WTC11 (cell line): ENCODE measurements around the gene TEAD1. TPM values are rescaled to one million over a fixed set of nuclear protein-coding genes. Genes with fewer than 3 reads are reported as not detected.

Experiments
- ATAC-seq: fragments of 200-7000 bp; cut with Tn5 transposase; 2 replicates; pipeline ENCODE4 v1.10.0; 2021; ENCODE audit warnings: mild to moderate bottlenecking, moderate library complexity
- CTCF ChIA-PET: fragments of 300-600 bp; sonication (Branson Sonifier 250); formaldehyde crosslinking; loops from one replicate; lab custom pipeline; 2021; ENCODE audit warnings: antibody characterized with exemption; lab: Charles Lee
- POLR2A ChIA-PET: fragments of 350-600 bp; sonication (Branson Sonifier 250); formaldehyde crosslinking; loops from one replicate; lab custom pipeline; 2021; ENCODE audit warnings: antibody characterized with exemption; lab: Charles Lee
- DNase-seq: peaks from one replicate; pipeline ENCODE4 v3.0.0; 2021; ENCODE audit warnings: low spot score
- H3K27ac Mint-ChIP-seq: 2 replicates; pipeline ENCODE4 v1.8.0; 2021; ENCODE audit warnings: mixed read lengths
- H3K27me3 Mint-ChIP-seq: 2 replicates; pipeline ENCODE4 v1.8.0; 2021; ENCODE audit warnings: low read depth, mild to moderate bottlenecking, moderate library complexity, mixed read lengths
- H3K36me3 Mint-ChIP-seq: 2 replicates; pipeline ENCODE4 v1.8.0; 2021; ENCODE audit warnings: mixed read lengths
- H3K4me1 Mint-ChIP-seq: 2 replicates; pipeline ENCODE4 v1.8.0; 2022; ENCODE audit warnings: mixed read lengths
- H3K4me3 Mint-ChIP-seq: 2 replicates; pipeline ENCODE4 v1.8.0; 2021; ENCODE audit warnings: mild to moderate bottlenecking, moderate library complexity, mixed read lengths
- H3K9me3 Mint-ChIP-seq: 2 replicates; pipeline ENCODE4 v1.8.0; 2021; ENCODE audit warnings: mixed read lengths
- ARID4B ChIP-seq: sonication (generic); formaldehyde crosslinking; IDR thresholded peaks from 2 replicates; pipeline ENCODE4 v1.8.0; 2023; ENCODE audit warnings: missing genetic modification reagents, mild to moderate bottlenecking, borderline replicate concordance
- EMX1 ChIP-seq: fragments of 250-450 bp; sonication (Bioruptor Pico); IDR thresholded peaks from 2 replicates; pipeline ENCODE4 v1.8.0; 2021; ENCODE audit warnings: mild to moderate bottlenecking
- ETV6 ChIP-seq: sonication (generic); formaldehyde crosslinking; IDR thresholded peaks from 2 replicates; pipeline ENCODE4 v1.8.1; 2022; ENCODE audit warnings: mild to moderate bottlenecking, missing genetic modification reagents
- HMGA2 ChIP-seq: fragments of 250-450 bp; sonication (Bioruptor Pico); IDR thresholded peaks from 2 replicates; pipeline ENCODE4 v1.4.0; 2021; ENCODE audit warnings: mild to moderate bottlenecking, moderate library complexity
- MYBL2 ChIP-seq: sonication (generic); formaldehyde crosslinking; IDR thresholded peaks from 2 replicates; pipeline ENCODE4 v1.8.1; 2023; ENCODE audit warnings: mild to moderate bottlenecking, moderate library complexity, missing genetic modification reagents
- PREB ChIP-seq: sonication (generic); formaldehyde crosslinking; IDR thresholded peaks from 2 replicates; pipeline ENCODE4 v1.8.1; 2022; ENCODE audit warnings: mild to moderate bottlenecking, missing genetic modification reagents, moderate library complexity, borderline replicate concordance
- SMAD3 ChIP-seq: sonication (generic); formaldehyde crosslinking; IDR thresholded peaks from 2 replicates; pipeline ENCODE4 v1.8.0; 2022; ENCODE audit warnings: missing genetic modification reagents, mild to moderate bottlenecking, borderline replicate concordance
- SMAD4 ChIP-seq: sonication (generic); formaldehyde crosslinking; IDR thresholded peaks from 2 replicates; pipeline ENCODE4 v1.8.0; 2022; ENCODE audit warnings: mild to moderate bottlenecking, missing genetic modification reagents
- STAT6 ChIP-seq: sonication (generic); formaldehyde crosslinking; conservative IDR thresholded peaks from 2 replicates; pipeline ENCODE4 v1.8.1; 2023; ENCODE audit warnings: mild to moderate bottlenecking, low read depth, missing genetic modification reagents, moderate library complexity
- USF2 ChIP-seq: sonication (generic); formaldehyde crosslinking; IDR thresholded peaks from 2 replicates; pipeline ENCODE4 v1.8.1; 2023; ENCODE audit warnings: mild to moderate bottlenecking, missing genetic modification reagents, moderate library complexity
- ZBTB43 ChIP-seq: sonication (generic); formaldehyde crosslinking; IDR thresholded peaks from 2 replicates; pipeline ENCODE4 v1.8.1; 2023; ENCODE audit warnings: mild to moderate bottlenecking, missing genetic modification reagents
- ZNF121 ChIP-seq: sonication (generic); formaldehyde crosslinking; IDR thresholded peaks from 2 replicates; pipeline ENCODE4 v1.8.0; 2023; ENCODE audit warnings: missing genetic modification reagents
- ZNF138 ChIP-seq: sonication (generic); formaldehyde crosslinking; conservative IDR thresholded peaks from 2 replicates; pipeline ENCODE4 v1.8.1; 2022; ENCODE audit warnings: mild to moderate bottlenecking, moderate library complexity, missing genetic modification reagents
- ZNF219 ChIP-seq: sonication (generic); formaldehyde crosslinking; IDR thresholded peaks from 2 replicates; pipeline ENCODE4 v1.8.0; 2023; ENCODE audit warnings: missing genetic modification reagents, mild to moderate bottlenecking, borderline replicate concordance
- ZSCAN18 ChIP-seq: fragments of 250-450 bp; sonication (Bioruptor Pico); IDR thresholded peaks from 2 replicates; pipeline ENCODE4 v2.1.2; 2022; ENCODE audit warnings: mild to moderate bottlenecking, moderate library complexity
- total RNA-seq: library from RNA; stranded (reverse); gene quantifications from 3 replicates; pipeline ENCODE4 v1.2.3, GENCODE V29; 2021

The TEAD1 gene
- total RNA-seq, 1 experiment from 2014 or later, result 79.9 TPM

GRCh38 chr11:12755510-12756453 lies 81.6 kb downstream of the TEAD1 start (continued):
- TF ChIP-seq MYBL2, result no peak
- no peak for TF ChIP-seq ZNF219 (CRISPR knock-in tag)
- no peak for TF ChIP-seq ARID4B (CRISPR knock-in tag)
- no peak for TF ChIP-seq ZNF121 (CRISPR knock-in tag)
- no peak for TF ChIP-seq ZBTB43 (CRISPR knock-in tag)
- TF ChIP-seq EMX1 (CRISPR knock-in tag), result no peak
- no peak for TF ChIP-seq HMGA2
- no peak for TF ChIP-seq SMAD4 (CRISPR knock-in tag)
- TF ChIP-seq, all 79 proteins: peak for 0

- Mint-ChIP-seq H3K27me3 (no peaks in the 10 kb centered on the region), H3K4me3 (no peak overlapping the region), H3K4me1 (peaks cover 73% of the 10 kb centered on the region), H3K9me3 (no peaks in the 10 kb centered on the region), H3K36me3 (no peaks in the 10 kb centered on the region), H3K27ac (no peak overlapping the region; the same call in 1 of the 2 replicates)
- DNase-seq, result no peak
- TF ChIP-seq SMAD3 (CRISPR knock-in tag) (no peak), ZSCAN18 (CRISPR knock-in tag) (no peak), USF2 (no peak), ZNF138 (CRISPR knock-in tag) (no peak), ETV6 (CRISPR knock-in tag) (no peak), PREB (CRISPR knock-in tag) (no peak), STAT6 (CRISPR knock-in tag) (no peak)
- ChIA-PET POLR2A (no interaction called here), CTCF (interaction anchor here (0.6 kb wide), 1 partner anchor 205 kb away, joined by 7 read pairs; no protein-coding TSS in a partner anchor)
- ATAC-seq, result no peak
Measured at GRCh38 chr11:12756454-12756806, 82.2 kb downstream of the TEAD1 start.
